PC-9 (cell line): ENCODE data around the gene CBL.

Experiments used
- CTCF ChIP-seq: fragments of 200-600 bp; sonication (generic); conservative IDR thresholded peaks from 2 replicates; pipeline ENCODE4 v1.6.1; 2017; ENCODE audit warnings: mixed run types, antibody characterized with exemption, mild to moderate bottlenecking, moderate library complexity
- EZH2 ChIP-seq: fragments of 200-600 bp; sonication (generic); IDR thresholded peaks from 2 replicates; pipeline ENCODE4 v1.8.0; 2017; ENCODE audit warnings: antibody characterized with exemption, low read depth

- no peak for TF ChIP-seq CTCF
- TF ChIP-seq EZH2, result no peak
Measured at GRCh38 chr11:119307974-119308373, 101.8 kb downstream of the CBL start.
